ENCODE data around the gene NAT14. TPM values are rescaled to one million over a fixed set of nuclear protein-coding genes. Genes with fewer than 3 reads are reported as not detected.

The NAT14 gene
- total RNA-seq = 10 to 100 TPM in 2 of 3 donors, 1 to 10 TPM in 1; 1.9 to 11.3 (median 10.8) TPM

- no peak for DNase-seq (ENCODE audit: low spot score in 2 of 2)
- H3K4me1 ChIP-seq = peaks cover 22 to 23% of the 10 kb centered on the region in 2 donors
- no peaks in the 10 kb centered on the region for H3K9me3 ChIP-seq
Observed at GRCh38 chr19:55484593-55485438, at the start of gene NAT14. NAT14 (plus strand) TSS chr19:55485188; CDS start chr19:55485709, 521 bp downstream.

DNA sequence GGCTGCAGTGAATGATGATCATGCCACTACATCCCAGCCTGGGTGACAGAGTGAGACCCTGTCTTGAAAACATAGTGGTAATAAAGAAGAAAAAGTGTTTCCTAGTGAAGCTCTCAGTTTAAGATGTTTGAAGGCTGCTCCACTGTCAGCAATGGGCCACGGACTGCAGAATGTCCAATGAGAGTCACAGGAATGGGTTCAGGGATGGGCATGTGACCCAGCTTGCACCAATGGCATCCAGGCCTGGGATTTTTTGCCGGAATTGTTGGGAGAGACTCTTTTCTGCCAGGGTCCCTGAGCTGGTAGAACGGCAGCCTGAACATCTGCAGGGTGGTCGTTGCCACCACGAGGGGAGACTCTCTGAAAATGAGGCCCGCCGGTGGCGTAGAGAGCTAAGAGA, 48.1 kb upstream of the NAT14 start:
- intact Hi-C loops (cut with DNase I; ENCODE audit: low total_unique reads) = no loop called here

More at GRCh38 chr19:55484593-55485438, at the start of gene NAT14:
- peak within 1 kb of the TSS; percentile 51 to 76 (median 64) for H3K4me3 ChIP-seq
- peak within 1 kb of the TSS; percentile 92 to 96 for H3K27ac ChIP-seq
- TF ChIP-seq POLR2AphosphoS5 (IDR thresholded peaks at IDR 0.05) = peak in 2 of 3 donors; percentile 20 to 50
- TF ChIP-seq, protein P1, sequence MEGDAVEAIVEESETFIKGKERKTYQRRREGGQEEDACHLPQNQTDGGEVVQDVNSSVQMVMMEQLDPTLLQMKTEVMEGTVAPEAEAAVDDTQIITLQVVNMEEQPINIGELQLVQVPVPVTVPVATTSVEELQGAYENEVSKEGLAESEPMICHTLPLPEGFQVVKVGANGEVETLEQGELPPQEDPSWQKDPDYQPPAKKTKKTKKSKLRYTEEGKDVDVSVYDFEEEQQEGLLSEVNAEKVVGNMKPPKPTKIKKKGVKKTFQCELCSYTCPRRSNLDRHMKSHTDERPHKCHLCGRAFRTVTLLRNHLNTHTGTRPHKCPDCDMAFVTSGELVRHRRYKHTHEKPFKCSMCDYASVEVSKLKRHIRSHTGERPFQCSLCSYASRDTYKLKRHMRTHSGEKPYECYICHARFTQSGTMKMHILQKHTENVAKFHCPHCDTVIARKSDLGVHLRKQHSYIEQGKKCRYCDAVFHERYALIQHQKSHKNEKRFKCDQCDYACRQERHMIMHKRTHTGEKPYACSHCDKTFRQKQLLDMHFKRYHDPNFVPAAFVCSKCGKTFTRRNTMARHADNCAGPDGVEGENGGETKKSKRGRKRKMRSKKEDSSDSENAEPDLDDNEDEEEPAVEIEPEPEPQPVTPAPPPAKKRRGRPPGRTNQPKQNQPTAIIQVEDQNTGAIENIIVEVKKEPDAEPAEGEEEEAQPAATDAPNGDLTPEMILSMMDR (IDR thresholded peaks at IDR 0.05) = no peak
- intact Hi-C loops (cut with DNase I; ENCODE audit: low total_unique reads) = no loop called here
- H3K36me3 ChIP-seq = no peaks in the 10 kb centered on the region
- H3K27me3 ChIP-seq = no peaks in the 10 kb centered on the region

DNA sequence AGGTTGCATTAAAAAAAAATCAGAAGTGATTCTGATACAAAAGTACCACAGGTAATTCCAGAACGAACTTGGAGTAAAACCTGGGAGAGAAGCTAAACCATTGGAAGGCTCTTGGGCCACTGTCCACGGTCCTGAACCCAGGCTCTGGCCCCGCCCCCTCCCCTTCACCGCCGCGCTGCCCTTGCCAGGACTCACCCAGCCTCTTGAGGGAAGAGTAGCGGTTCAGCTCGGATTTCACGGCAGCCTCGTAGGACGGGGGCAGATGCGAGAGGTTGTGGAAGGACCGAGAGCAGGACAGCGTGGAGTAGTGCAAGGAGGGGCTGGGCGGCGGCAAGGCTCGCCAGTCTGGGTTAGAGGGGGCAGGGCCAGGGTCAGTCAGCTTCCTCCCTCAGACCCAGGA, 47.6 kb upstream of the NAT14 start:
- H3K4me1 ChIP-seq = no peaks in the 10 kb centered on the region
- intact Hi-C loops (cut with DNase I; ENCODE audit: low total_unique reads) = no loop called here
- peaks cover 17 to 81% of the 10 kb centered on the region in 2 donors for H3K27me3 ChIP-seq
- DNase-seq (ENCODE audit: low spot score in 2 of 2) = peak in 1 of 2 donors; percentile 68
- H3K36me3 ChIP-seq = no peaks in the 10 kb centered on the region
- H3K9me3 ChIP-seq = no peaks in the 10 kb centered on the region
- H3K4me3 ChIP-seq = no peak overlapping the region
- no peak overlapping the region for H3K27ac ChIP-seq
- TF ChIP-seq POLR2AphosphoS5 (IDR thresholded peaks at IDR 0.05) = no peak
- no peak for TF ChIP-seq POLR2A (IDR thresholded peaks at IDR 0.05)
- TF ChIP-seq, protein P1 (IDR thresholded peaks at IDR 0.05) = no peak

More for the DNA sequence above, 48.1 kb upstream of the NAT14 start:
- Histone ChIP-seq H3K9me3 (no peaks in the 10 kb centered on the region), H3K4me3 (no peak overlapping the region), H3K27me3 (peaks cover 12 to 82% of the 10 kb centered on the region in 2 donors), H3K4me1 (no peaks in the 10 kb centered on the region), H3K36me3 (no peaks in the 10 kb centered on the region), H3K27ac (no peak overlapping the region)
- no peak for DNase-seq (ENCODE audit: low spot score in 2 of 2)
- TF ChIP-seq POLR2A (IDR thresholded peaks at IDR 0.05) (no peak), POLR2AphosphoS5 (IDR thresholded peaks at IDR 0.05) (no peak)

GRCh38 chr19:55439052-55439451, 45.9 kb upstream of the NAT14 start:
- H3K4me3 ChIP-seq = no peak overlapping the region
- H3K36me3 ChIP-seq = no peaks in the 10 kb centered on the region
- peaks cover 20 to 79% of the 10 kb centered on the region in 2 donors for H3K27me3 ChIP-seq
- TF ChIP-seq POLR2A (IDR thresholded peaks at IDR 0.05) (no peak), POLR2AphosphoS5 (IDR thresholded peaks at IDR 0.05) (no peak)
- TF ChIP-seq, protein P1 (IDR thresholded peaks at IDR 0.05) = no peak
- no peak overlapping the region for H3K27ac ChIP-seq
- H3K9me3 ChIP-seq = no peaks in the 10 kb centered on the region
- DNase-seq (ENCODE audit: low spot score in 2 of 2) = no peak
- intact Hi-C loops (cut with DNase I; ENCODE audit: low total_unique reads) = no loop called here
- H3K4me1 ChIP-seq = no peaks in the 10 kb centered on the region

GRCh38 chr19:55440411-55441105, 44.4 kb upstream of the NAT14 start:
- H3K4me3 ChIP-seq = no peak overlapping the region
- H3K9me3 ChIP-seq = no peaks in the 10 kb centered on the region
- no peak for DNase-seq (ENCODE audit: low spot score in 2 of 2)
- no peaks in the 10 kb centered on the region for H3K4me1 ChIP-seq
- peaks cover 20 to 94% of the 10 kb centered on the region in 2 donors for H3K27me3 ChIP-seq
- H3K27ac ChIP-seq = no peak overlapping the region
- no peaks in the 10 kb centered on the region for H3K36me3 ChIP-seq
- TF ChIP-seq, protein P1 (IDR thresholded peaks at IDR 0.05) = no peak
- no peak for TF ChIP-seq POLR2AphosphoS5 (IDR thresholded peaks at IDR 0.05)
- TF ChIP-seq POLR2A (IDR thresholded peaks at IDR 0.05) = no peak
- intact Hi-C loops (cut with DNase I; ENCODE audit: low total_unique reads) = no loop called here
